ENCODE results near the gene WDR64. TPM values are rescaled to one million over a fixed set of nuclear protein-coding genes. Genes with fewer than 3 reads are reported as not detected.

WDR64 gene
- total RNA-seq, 1 experiment from 2014 or later, result not detected

GRCh38 chr1:241827264-241827663 is 175.2 kb downstream of the WDR64 start:
- Histone ChIP-seq H3K79me2 (ENCODE audit: low read length) (no peaks in the 10 kb centered on the region), H3K4me1 (ENCODE audit: insufficient read depth, low read length) (peaks cover 15% of the 10 kb centered on the region), H3F3A (ENCODE audit: low read length, unreplicated experiment) (no peaks in the 10 kb centered on the region), H3K36me3 (ENCODE audit: low read depth, low read length) (no peaks in the 10 kb centered on the region), H3K27ac (ENCODE audit: low read length) (no peak overlapping the region), H2AFZ (ENCODE audit: low read length) (no peak overlapping the region), H4K20me1 (ENCODE audit: low read length) (no peaks in the 10 kb centered on the region), H3K9me3 (ENCODE audit: low read length) (no peaks in the 10 kb centered on the region), H3K4me2 (ENCODE audit: low read length) (no peak overlapping the region), H3K4me3 (ENCODE audit: low read length) (no peak overlapping the region), H3K9me2 (replicated peaks; ENCODE audit: low read length) (no peaks in the 10 kb centered on the region), H3K9ac (ENCODE audit: low read length) (no peak overlapping the region), H3K27me3 (ENCODE audit: low read length) (no peaks in the 10 kb centered on the region)
- intact Hi-C loops (cut with micrococcal nuclease), result loop anchor here (10.0 kb wide), 1 partner anchor 402 kb away; no protein-coding TSS in a partner anchor
- no TSS peak for BruUV-seq (replicated peaks)
- no peak for DNase-seq
- TF ChIP-seq EZH2phosphoT487 (IDR thresholded peaks at IDR 0.05; ENCODE audit: borderline replicate concordance, low read length) (no peak), EZH2 (IDR thresholded peaks at IDR 0.05; ENCODE audit: low read length, unreplicated experiment) (no peak)
- TF ChIP-seq, protein P1, sequence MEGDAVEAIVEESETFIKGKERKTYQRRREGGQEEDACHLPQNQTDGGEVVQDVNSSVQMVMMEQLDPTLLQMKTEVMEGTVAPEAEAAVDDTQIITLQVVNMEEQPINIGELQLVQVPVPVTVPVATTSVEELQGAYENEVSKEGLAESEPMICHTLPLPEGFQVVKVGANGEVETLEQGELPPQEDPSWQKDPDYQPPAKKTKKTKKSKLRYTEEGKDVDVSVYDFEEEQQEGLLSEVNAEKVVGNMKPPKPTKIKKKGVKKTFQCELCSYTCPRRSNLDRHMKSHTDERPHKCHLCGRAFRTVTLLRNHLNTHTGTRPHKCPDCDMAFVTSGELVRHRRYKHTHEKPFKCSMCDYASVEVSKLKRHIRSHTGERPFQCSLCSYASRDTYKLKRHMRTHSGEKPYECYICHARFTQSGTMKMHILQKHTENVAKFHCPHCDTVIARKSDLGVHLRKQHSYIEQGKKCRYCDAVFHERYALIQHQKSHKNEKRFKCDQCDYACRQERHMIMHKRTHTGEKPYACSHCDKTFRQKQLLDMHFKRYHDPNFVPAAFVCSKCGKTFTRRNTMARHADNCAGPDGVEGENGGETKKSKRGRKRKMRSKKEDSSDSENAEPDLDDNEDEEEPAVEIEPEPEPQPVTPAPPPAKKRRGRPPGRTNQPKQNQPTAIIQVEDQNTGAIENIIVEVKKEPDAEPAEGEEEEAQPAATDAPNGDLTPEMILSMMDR (conservative IDR thresholded peaks at IDR 0.05; ENCODE audit: low read depth, low read length), result no peak
- ChIA-PET CTCF (interaction anchor here (0.5 kb wide), 1 partner anchor 293 kb away, joined by 3 read pairs; no protein-coding TSS in a partner anchor), POLR2A (ENCODE audit: unreplicated experiment) (no interaction called here)
- ATAC-seq, result no peak

- Histone ChIP-seq H3K36me3 (ENCODE audit: low read depth, low read length) (no peaks in the 10 kb centered on the region), H3K27ac (ENCODE audit: low read length) (no peak overlapping the region), H3K79me2 (ENCODE audit: low read length) (no peaks in the 10 kb centered on the region), H3K4me2 (ENCODE audit: low read length) (peak overlapping the region; percentile 32), H3K27me3 (ENCODE audit: low read length) (no peaks in the 10 kb centered on the region), H3K9me2 (replicated peaks; ENCODE audit: low read length) (no peaks in the 10 kb centered on the region), H3K9me3 (ENCODE audit: low read length) (no peaks in the 10 kb centered on the region), H3K4me3 (ENCODE audit: low read length) (no peak overlapping the region), H4K20me1 (ENCODE audit: low read length) (no peaks in the 10 kb centered on the region), H2AFZ (ENCODE audit: low read length) (0 out of 2 replicates have a peak overlapping the region, but pooled peaks have one; percentile 11), H3F3A (ENCODE audit: low read length, unreplicated experiment) (no peaks in the 10 kb centered on the region), H3K9ac (ENCODE audit: low read length) (no peak overlapping the region), H3K4me1 (ENCODE audit: insufficient read depth, low read length) (peaks cover 15% of the 10 kb centered on the region)
- ATAC-seq, result peak; percentile 100
- no TSS peak for BruUV-seq (replicated peaks)
- intact Hi-C loops (cut with micrococcal nuclease), result loop anchor here (10.0 kb wide), 1 partner anchor 404 kb away; no protein-coding TSS in a partner anchor
- no peak for TF ChIP-seq EZH2 (IDR thresholded peaks at IDR 0.05; ENCODE audit: low read length, unreplicated experiment)
- TF ChIP-seq, protein P1 (conservative IDR thresholded peaks at IDR 0.05; ENCODE audit: low read depth, low read length), result no peak
- no peak for TF ChIP-seq EZH2phosphoT487 (IDR thresholded peaks at IDR 0.05; ENCODE audit: borderline replicate concordance, low read length)
- ChIA-PET CTCF (no interaction called here), POLR2A (ENCODE audit: unreplicated experiment) (no interaction called here)
- DNase-seq, result peak; percentile 82
Measured at GRCh38 chr1:241828463-241829021, 176.5 kb downstream of the WDR64 start.

DNA sequence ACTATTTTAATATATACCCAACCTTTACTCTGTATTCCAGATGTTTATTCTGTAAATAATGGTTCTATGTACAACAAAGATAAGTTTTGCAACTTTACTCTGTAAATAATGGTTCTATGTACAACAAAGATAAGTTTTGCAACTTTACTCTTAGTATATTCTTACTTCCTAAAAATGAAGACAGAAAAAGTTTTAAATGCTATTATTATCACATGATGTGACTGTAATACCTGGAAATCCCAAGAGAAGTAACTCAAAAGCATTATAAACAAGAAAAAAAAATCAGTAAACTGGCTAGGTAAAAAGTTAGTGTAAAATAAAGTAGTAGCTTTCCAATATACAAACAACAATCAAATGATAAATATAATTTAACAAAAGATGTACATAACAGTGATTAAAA is 177.4 kb downstream of the WDR64 start:
- H3K36me3 ChIP-seq (ENCODE audit: low read depth, low read length), result no peaks in the 10 kb centered on the region
- no peaks in the 10 kb centered on the region for H3K27me3 ChIP-seq (ENCODE audit: low read length)
- DNase-seq (no peak), ATAC-seq (no peak)
- ChIA-PET CTCF (no interaction called here), POLR2A (ENCODE audit: unreplicated experiment) (no interaction called here)
- no TSS peak for BruUV-seq (replicated peaks)
- intact Hi-C loops (cut with micrococcal nuclease), result loop anchor here (10.0 kb wide), 1 partner anchor 405 kb away; no protein-coding TSS in a partner anchor
- H2AFZ ChIP-seq (ENCODE audit: low read length), result no peak overlapping the region
- no peaks in the 10 kb centered on the region for H4K20me1 ChIP-seq (ENCODE audit: low read length)
- H3K9ac ChIP-seq (ENCODE audit: low read length), result no peak overlapping the region
- no peaks in the 10 kb centered on the region for H3K9me3 ChIP-seq (ENCODE audit: low read length)
- H3F3A ChIP-seq (ENCODE audit: low read length, unreplicated experiment), result no peaks in the 10 kb centered on the region
- peaks cover 15% of the 10 kb centered on the region for H3K4me1 ChIP-seq (ENCODE audit: insufficient read depth, low read length)
- no peaks in the 10 kb centered on the region for H3K79me2 ChIP-seq (ENCODE audit: low read length)
- no peak overlapping the region for H3K27ac ChIP-seq (ENCODE audit: low read length)
- no peaks in the 10 kb centered on the region for H3K9me2 ChIP-seq (replicated peaks; ENCODE audit: low read length)
- no peak overlapping the region for H3K4me3 ChIP-seq (ENCODE audit: low read length)
- TF ChIP-seq EZH2 (IDR thresholded peaks at IDR 0.05; ENCODE audit: low read length, unreplicated experiment), result no peak
- TF ChIP-seq EZH2phosphoT487 (IDR thresholded peaks at IDR 0.05; ENCODE audit: borderline replicate concordance, low read length), result no peak
- TF ChIP-seq, protein P1 (conservative IDR thresholded peaks at IDR 0.05; ENCODE audit: low read depth, low read length), result no peak
- no peak overlapping the region for H3K4me2 ChIP-seq (ENCODE audit: low read length)
